Stomach smooth muscle (tissue), 2 donors: ENCODE results near the gene CALR3.

ENCODE experiments used
- H3K27ac ChIP-seq: one replicate; pipeline ENCODE4 v1.7.0; 2013; ENCODE audit warnings: mild to moderate bottlenecking, low read length, inconsistent platforms
- H3K27me3 ChIP-seq, 2 donors: one replicate each; pipeline ENCODE4 v1.7.0; 2013; ENCODE audit warnings: low read length in 2 of 2; ENCODE audit not compliant: insufficient read depth in 2 of 2, control insufficient read depth in 1 of 2
- H3K36me3 ChIP-seq, 2 donors: one replicate each; pipeline ENCODE4 v1.7.0; 2013; ENCODE audit warnings: low read length in 2 of 2; ENCODE audit not compliant: control insufficient read depth in 2 of 2, insufficient read depth in 2 of 2
- H3K4me1 ChIP-seq: one replicate; pipeline ENCODE4 v1.7.0; 2013; ENCODE audit warnings: low read length; ENCODE audit not compliant: control insufficient read depth, insufficient read depth
- H3K4me3 ChIP-seq, 2 donors: one replicate each; pipeline ENCODE4 v1.7.0; 2013; ENCODE audit warnings: low read length in 2 of 2
- H3K9ac ChIP-seq, 2 donors: one replicate each; pipeline ENCODE4 v1.7.0; 2013; ENCODE audit warnings: low read length in 2 of 2, mild to moderate bottlenecking in 1 of 2
- H3K9me3 ChIP-seq, 2 donors: one replicate each; pipeline ENCODE4 v1.7.0; 2013; ENCODE audit warnings: low read length in 2 of 2; ENCODE audit not compliant: control insufficient read depth in 2 of 2
- donor health status: healthy.
- donor health status: Pancreatic carcinoma.

Gene CALR3

DNA sequence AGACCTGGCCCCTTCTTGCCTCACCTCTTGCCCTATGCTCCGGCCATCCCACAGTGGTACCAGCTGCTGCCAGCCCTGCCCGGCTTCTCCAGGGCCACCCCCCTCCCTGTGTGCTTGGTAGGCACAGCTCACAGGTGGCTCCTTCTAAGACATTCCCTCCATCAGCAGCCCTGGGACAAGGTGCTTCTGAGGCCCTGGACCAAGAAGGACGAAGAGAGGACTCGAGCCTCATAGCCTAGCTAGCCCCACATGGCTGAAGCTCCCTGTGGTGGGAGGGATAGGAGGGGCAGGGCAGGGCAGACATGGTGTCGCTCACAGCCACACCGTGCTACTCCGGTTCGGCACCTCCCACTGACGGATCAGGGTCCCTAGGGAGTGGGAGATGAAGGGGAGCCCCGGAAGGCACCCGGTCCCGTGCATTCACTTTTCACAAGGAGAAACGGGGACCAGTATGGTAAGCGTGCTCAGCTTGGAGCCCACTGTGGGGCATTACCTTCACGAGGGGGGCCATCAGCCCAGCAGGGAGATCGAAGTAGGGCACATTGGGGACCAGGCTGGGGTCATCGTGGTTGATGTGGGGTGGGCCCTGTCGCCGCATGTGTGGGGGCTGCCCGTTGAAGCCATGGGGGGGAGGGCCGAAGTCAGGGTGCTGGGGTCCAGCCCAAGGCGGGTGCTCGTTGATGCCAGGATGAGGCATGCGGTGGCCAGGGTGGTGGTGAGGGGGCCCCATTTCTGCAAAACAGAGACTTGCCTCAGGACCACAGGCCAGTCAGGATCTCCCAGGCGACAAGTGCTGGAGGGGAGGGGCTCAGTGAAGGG is 26.8 kb upstream of the CALR3 start:
- H3K27me3 ChIP-seq: no peaks in the 10 kb centered on the region
- H3K27ac ChIP-seq: no peak overlapping the region
- H3K4me3 ChIP-seq: no peak overlapping the region
- H3K36me3 ChIP-seq: peaks cover 63 to 64% of the 10 kb centered on the region in 2 donors
- no peaks in the 10 kb centered on the region for H3K4me1 ChIP-seq
- no peaks in the 10 kb centered on the region for H3K9me3 ChIP-seq
- H3K9ac ChIP-seq: no peak overlapping the region

DNA sequence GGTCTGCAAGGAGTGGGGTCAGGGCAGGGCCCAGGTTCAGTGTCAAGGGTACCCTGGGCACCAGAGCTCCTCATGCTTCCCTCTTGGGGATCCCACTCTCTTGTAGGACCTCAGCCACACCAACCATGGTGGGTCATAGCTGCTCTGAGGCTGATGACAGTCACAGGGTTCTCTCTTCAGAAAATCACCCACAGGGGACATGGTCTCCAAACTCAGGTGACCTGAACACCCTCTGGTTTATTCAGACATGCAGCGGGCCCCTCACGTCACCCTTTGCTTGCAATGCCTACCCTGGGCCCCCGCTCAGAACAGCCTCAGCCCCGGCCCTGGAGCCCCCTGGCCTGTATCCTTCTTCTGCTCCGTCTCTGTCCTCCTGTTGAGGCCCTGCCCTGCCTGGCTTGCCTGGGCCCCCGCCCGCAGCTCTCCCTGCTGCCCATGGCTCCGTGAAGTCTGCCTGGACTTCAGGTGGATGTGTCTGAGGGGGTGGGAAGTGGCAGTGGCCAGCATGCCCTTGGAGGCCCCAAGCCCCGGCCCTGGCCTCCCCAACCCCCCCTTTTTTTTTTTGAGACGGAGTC is 25.8 kb upstream of the CALR3 start:
- no peaks in the 10 kb centered on the region for H3K27me3 ChIP-seq
- H3K36me3 ChIP-seq: peaks cover 63% of the 10 kb centered on the region in 2 donors
- no peak overlapping the region for H3K4me3 ChIP-seq
- no peak overlapping the region for H3K9ac ChIP-seq
- no peaks in the 10 kb centered on the region for H3K4me1 ChIP-seq
- H3K27ac ChIP-seq: no peak overlapping the region
- H3K9me3 ChIP-seq: no peaks in the 10 kb centered on the region

DNA sequence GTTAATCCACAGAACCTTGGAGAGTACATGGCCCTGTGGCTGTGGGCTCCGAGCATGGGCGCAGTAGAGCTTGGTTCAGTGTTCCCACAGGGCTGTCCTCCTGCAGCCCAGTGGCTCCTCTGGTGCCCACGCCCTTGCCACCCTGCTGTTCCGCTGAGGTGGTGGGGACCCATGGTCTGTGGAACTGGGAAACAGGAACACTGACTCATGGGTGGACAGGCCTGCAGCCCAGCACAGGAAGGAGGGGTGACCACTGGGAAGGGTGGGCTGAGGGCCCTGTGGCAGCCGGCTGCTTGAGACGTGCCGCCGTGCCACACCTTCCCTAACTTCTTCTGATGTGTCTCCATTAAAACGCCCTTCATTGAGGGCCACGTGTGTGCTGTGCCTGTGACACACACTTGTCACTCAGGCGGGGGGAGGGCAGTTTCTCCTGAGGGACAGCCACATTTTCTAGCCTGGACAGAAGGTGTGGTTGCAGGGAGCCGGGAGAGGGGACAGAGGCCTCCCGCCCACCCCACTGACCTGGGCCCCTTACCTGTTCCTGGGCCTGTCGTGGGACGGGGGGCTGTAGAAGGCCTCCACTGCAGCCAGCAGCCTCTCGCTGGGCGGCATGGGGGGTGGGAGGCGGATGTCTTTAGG is 25.1 kb upstream of the CALR3 start:
- Histone ChIP-seq H3K9ac (no peak overlapping the region), H3K27ac (no peak overlapping the region), H3K4me3 (no peak overlapping the region), H3K4me1 (no peaks in the 10 kb centered on the region), H3K9me3 (no peaks in the 10 kb centered on the region), H3K36me3 (peaks cover 59% of the 10 kb centered on the region in 2 donors), H3K27me3 (no peaks in the 10 kb centered on the region)

DNA sequence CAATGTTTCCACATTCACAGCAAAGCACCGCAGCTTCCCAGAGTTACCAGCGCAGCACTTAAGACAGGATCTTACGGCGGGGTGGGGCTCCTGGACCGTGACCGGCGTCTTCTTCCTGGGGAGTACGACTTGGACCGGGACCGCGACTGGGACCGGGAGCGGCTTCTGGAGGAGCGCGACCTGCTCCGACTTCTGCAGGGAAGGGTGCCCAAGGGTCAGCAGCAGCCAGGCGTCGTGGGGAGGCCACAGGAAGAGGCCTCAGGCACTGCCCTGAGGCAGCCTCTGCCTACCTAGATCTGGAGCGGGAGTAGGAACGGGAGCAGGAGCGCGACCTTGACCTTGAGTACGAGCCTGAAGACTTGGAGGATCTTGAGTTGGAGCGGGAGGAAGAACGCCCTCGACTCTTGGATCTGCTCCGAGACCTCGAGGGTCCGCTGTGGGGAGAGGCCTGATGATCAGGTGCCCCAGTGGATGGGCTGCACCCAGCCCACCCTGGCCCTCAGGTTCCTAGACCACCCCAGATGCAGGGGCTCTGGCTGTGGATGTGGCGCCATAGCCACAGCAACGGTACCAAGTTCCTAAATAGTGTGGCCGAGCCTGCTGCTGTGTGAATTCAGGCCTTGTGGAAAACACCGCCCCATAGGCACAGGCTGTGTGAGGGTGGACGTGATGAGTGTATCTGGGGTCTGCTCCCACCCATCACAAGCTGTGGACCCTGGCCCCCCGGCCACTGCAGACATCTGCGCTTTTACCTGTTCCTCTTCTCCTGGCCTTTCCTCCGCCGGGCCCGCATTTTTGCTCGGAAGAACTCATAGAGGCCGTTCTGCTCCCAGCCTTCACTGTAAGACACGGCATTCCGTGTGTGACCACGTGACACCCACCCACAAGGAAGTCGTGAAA is 24.4 kb upstream of the CALR3 start:
- no peak overlapping the region for H3K9ac ChIP-seq
- peaks cover 54 to 57% of the 10 kb centered on the region in 2 donors for H3K36me3 ChIP-seq
- no peaks in the 10 kb centered on the region for H3K9me3 ChIP-seq
- no peaks in the 10 kb centered on the region for H3K4me1 ChIP-seq
- no peak overlapping the region for H3K27ac ChIP-seq
- no peak overlapping the region for H3K4me3 ChIP-seq
- H3K27me3 ChIP-seq: no peaks in the 10 kb centered on the region

DNA sequence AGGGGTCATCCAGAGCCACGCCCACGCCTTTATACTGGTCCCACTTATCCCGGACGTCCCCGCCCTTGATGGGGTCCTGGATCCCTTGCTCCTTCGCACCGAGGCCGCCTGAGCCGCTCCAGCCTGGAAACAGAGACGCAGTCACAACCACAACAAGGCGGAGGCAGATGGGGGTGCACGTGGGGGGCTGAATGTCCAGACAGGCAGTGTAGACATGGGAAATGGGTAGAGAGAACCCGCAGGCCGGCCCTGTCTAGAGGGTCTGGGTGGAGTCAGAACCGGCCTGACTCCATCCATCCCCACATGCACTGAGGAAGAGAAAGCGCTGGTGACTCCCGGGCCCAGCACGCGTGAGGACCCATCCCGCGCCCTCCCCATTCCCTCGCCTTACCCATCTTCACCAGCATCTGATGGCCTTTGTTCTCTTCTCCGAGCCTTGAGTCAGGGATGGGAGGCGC is 23.3 kb upstream of the CALR3 start:
- Histone ChIP-seq H3K36me3 (peaks cover 53 to 57% of the 10 kb centered on the region in 2 donors), H3K27ac (no peak overlapping the region), H3K9ac (no peak overlapping the region), H3K4me3 (no peak overlapping the region), H3K4me1 (no peaks in the 10 kb centered on the region), H3K27me3 (no peaks in the 10 kb centered on the region), H3K9me3 (no peaks in the 10 kb centered on the region)

DNA sequence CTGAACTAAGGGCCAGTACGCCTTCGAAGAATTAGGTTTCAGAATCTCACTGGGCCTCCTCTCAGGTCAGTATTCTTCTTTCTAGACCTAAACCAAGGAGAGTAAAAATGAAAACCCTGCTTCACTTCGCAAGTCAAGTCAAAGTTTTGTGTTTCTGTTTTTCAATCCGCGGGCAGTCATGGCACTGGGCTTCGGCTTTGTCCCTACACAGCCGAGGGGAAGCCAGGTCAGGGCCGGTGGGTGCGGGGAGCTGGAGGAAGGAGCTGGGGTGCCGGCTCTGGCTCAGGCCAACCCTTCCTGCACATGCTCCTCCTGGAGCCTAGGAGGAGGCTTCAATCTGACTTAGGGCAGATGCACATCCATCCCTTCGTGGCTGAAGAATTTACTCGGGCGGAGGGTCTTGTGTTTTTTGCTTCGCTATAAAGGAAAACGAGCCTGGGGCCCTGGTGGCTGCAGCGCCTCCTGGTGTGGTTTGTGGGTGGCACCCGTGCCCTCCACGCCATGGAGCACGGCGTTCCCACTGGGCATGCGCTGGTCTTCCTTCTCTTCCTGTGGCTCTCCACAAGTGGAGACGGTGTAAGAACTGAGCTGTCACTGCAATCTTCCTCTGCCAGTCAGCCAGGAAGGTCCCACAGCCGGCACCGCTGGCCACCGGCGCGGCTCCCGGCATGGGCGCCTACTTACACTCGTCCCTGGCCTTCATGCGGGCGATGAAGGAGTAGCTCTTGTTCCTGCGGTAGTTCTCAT is 22.7 kb upstream of the CALR3 start:
- H3K27ac ChIP-seq: no peak overlapping the region
- no peaks in the 10 kb centered on the region for H3K4me1 ChIP-seq
- no peak overlapping the region for H3K9ac ChIP-seq
- H3K9me3 ChIP-seq: no peaks in the 10 kb centered on the region
- no peaks in the 10 kb centered on the region for H3K27me3 ChIP-seq
- peaks cover 53 to 54% of the 10 kb centered on the region in 2 donors for H3K36me3 ChIP-seq
- H3K4me3 ChIP-seq: no peak overlapping the region

DNA sequence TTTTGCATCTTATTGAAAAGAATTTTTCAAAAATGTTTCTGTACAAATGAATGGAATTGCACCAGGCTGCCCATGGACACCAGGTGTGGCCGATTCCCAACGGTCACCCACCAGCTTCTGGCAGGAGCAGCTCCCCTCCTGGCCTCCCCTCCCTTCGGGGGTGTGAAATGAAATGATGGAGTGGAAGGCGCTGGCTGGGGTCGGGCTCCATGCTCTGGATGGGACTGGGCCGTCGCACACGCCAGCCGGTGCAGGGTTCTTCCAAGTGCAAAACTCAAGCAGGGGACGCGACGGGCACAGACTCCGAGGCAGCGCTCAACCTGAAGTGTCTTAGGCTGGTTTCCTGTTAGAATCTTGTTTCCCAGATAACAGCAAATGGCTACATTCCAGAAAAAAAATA is 22.1 kb upstream of the CALR3 start:
- Histone ChIP-seq H3K36me3 (peaks cover 48 to 50% of the 10 kb centered on the region in 2 donors), H3K9me3 (no peaks in the 10 kb centered on the region), H3K4me1 (no peaks in the 10 kb centered on the region), H3K27ac (no peak overlapping the region), H3K4me3 (no peak overlapping the region), H3K27me3 (no peaks in the 10 kb centered on the region), H3K9ac (no peak overlapping the region)

DNA sequence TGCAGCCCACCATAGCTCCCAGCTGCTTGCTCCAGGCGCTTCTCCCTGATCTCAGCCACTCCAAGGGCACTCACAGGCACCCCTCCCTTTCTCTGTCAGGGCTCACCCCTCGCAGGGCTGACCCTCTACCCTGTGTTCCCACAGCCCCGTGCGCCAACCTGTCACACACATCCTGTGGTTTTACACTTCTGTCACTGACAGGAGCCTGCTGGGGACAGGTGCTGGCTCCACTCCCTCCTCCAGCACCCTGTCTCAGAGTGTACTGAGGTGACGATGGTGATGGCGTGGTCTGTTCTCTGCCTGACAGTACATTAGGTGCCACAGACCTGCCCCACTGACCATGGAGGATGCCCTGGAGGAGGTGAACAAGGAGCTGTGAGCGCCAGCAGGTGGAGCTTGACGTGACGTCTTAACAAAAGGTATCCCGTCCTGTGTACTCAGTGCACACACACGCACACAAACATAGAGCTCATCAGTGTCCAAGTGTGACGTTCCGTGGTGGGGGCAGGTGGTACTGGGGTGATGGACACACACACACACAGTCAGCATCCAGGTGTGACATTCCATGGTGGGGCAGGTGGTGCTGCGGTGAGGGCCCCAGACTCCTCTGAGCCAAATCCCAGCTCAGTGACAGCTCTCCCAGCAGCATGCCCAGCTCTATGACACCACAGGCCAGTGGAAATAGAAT is 21.1 kb upstream of the CALR3 start:
- no peaks in the 10 kb centered on the region for H3K9me3 ChIP-seq
- no peak overlapping the region for H3K27ac ChIP-seq
- H3K4me1 ChIP-seq: no peaks in the 10 kb centered on the region
- H3K36me3 ChIP-seq: peaks cover 42 to 46% of the 10 kb centered on the region in 2 donors
- no peak overlapping the region for H3K9ac ChIP-seq
- no peak overlapping the region for H3K4me3 ChIP-seq
- H3K27me3 ChIP-seq: no peaks in the 10 kb centered on the region

DNA sequence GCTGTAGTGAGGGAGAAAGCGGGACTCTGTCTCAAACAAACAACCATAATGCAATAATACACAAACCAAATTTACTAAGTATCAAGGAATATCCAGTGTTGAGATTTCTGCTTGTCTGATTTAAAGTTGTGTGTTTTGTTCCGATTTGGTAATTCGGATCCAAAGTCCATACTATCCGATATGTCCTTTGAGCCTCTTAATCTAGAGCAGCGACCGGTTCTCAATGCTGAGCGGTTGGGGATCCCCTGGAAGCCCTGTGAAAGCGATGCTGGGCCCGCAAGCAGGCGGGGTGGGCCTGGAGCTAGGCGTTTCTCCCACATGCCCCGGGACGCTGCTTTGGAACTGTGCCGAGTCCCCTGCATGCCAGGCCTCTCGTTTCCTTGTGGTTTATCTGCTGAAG is 20.4 kb upstream of the CALR3 start:
- Histone ChIP-seq H3K4me1 (no peaks in the 10 kb centered on the region), H3K27me3 (no peaks in the 10 kb centered on the region), H3K9ac (no peak overlapping the region), H3K27ac (no peak overlapping the region), H3K4me3 (no peak overlapping the region), H3K9me3 (no peaks in the 10 kb centered on the region), H3K36me3 (peaks cover 38 to 47% of the 10 kb centered on the region in 2 donors)
